GM10248 (cell line): Measurements from ENCODE around the gene ARHGAP8.

Experiments used
- CTCF ChIA-PET: fragments of 300-600 bp; sonication (Branson Sonifier 250); formaldehyde crosslinking; extraction: SDS; loops from one replicate; lab custom pipeline; 2021; ENCODE audit warnings: antibody characterized with exemption; lab: Yijun Ruan, JAX
- POLR2A ChIA-PET: fragments of 350-650 bp; sonication (Branson Sonifier 250); formaldehyde crosslinking; extraction: SDS; loops from one replicate; lab custom pipeline; 2020; ENCODE audit warnings: antibody characterized with exemption; lab: Yijun Ruan, JAX
- DNase-seq: peaks from one replicate; pipeline ENCODE4 v3.0.0; 2012; ENCODE audit errors: extremely low spot score
- CTCF ChIP-seq: IDR thresholded peaks from 2 replicates; pipeline ENCODE4 v1.5.1; 2012; ENCODE audit warnings: mild to moderate bottlenecking, low read depth; ENCODE audit errors: extremely low read depth, missing control alignments, control extremely low read depth

ARHGAP8 gene

GRCh38 chr22:44773082-44773481 is 20.7 kb downstream of the ARHGAP8 start:
- TF ChIP-seq CTCF, result no peak
- POLR2A ChIA-PET, result no interaction called here

GRCh38 chr22:44775862-44776261 is 23.5 kb downstream of the ARHGAP8 start:
- no peak for DNase-seq
- ChIA-PET CTCF (no interaction called here), POLR2A (no interaction called here)
- no peak for TF ChIP-seq CTCF

More at GRCh38 chr22:44773082-44773481, 20.7 kb downstream of the ARHGAP8 start:
- no peak for DNase-seq
- CTCF ChIA-PET, result no interaction called here

GRCh38 chr22:44776605-44777363 is 24.4 kb downstream of the ARHGAP8 start:
- no peak for TF ChIP-seq CTCF
- ChIA-PET CTCF (no interaction called here), POLR2A (no interaction called here)
- DNase-seq, result no peak

- DNase-seq, result no peak
- TF ChIP-seq CTCF, result no peak
- POLR2A ChIA-PET, result no interaction called here
- CTCF ChIA-PET, result no interaction called here
Measured at GRCh38 chr22:44777364-44777755, 25.0 kb downstream of the ARHGAP8 start.

- CTCF ChIA-PET, result no interaction called here
- TF ChIP-seq CTCF, result no peak
- DNase-seq, result no peak
- POLR2A ChIA-PET, result no interaction called here
Measured at GRCh38 chr22:44780876-44781449, 28.6 kb downstream of the ARHGAP8 start.

- DNase-seq, result no peak
- TF ChIP-seq CTCF, result no peak
- ChIA-PET POLR2A (no interaction called here), CTCF (no interaction called here)
Measured at GRCh38 chr22:44782363-44782963, 30.1 kb downstream of the ARHGAP8 start.
